Gastroesophageal sphincter (tissue), 4 donors: ENCODE measurements around the gene NOC2L. TPM values are rescaled to one million over a fixed set of nuclear protein-coding genes. Genes with fewer than 3 reads are reported as not detected.
A peak's percentile ranks its signal among the peaks of the same experiment; 100 is the strongest.

Experiments
- ATAC-seq: fragments of 150-250 bp; one replicate; pipeline ENCODE4 v1.9.1; 2016; ENCODE audit warnings: mild to moderate bottlenecking, moderate library complexity
- H3K27ac ChIP-seq, 4 donors: fragments of 200-600 bp; sonication (generic) in 3 of 4; 1 replicate in 3 of 4; 2 replicates in 1 of 4; pipeline ENCODE4 v1.5.1; 2016 to 2019
- H3K27me3 ChIP-seq: fragments of 200-600 bp; sonication (generic); one replicate; pipeline ENCODE4 v1.5.1; 2019
- H3K36me3 ChIP-seq, 2 donors: fragments of 200-600 bp; sonication (generic); one replicate each; pipeline ENCODE4 v1.5.1; 2019; ENCODE audit warnings: control low read depth in 1 of 2
- H3K4me1 ChIP-seq, 3 donors: fragments of 200-600 bp; sonication (generic); 1 replicate in 2 of 3; 2 replicates in 1 of 3; pipeline ENCODE4 v1.5.1; 2016 to 2019; ENCODE audit warnings: control low read depth in 2 of 3
- H3K4me3 ChIP-seq, 2 donors: fragments of 200-600 bp; sonication (generic); one replicate each; pipeline ENCODE4 v1.5.1; 2019; ENCODE audit warnings: mild to moderate bottlenecking in 1 of 2, moderate library complexity in 1 of 2
- H3K9me3 ChIP-seq, 3 donors: fragments of 200-600 bp; sonication (generic); one replicate each; pipeline ENCODE4 v1.5.1; 2017 to 2019; ENCODE audit warnings: control low read depth in 2 of 3
- EP300 ChIP-seq: sonication (generic); formaldehyde crosslinking; IDR thresholded peaks from one replicate; pipeline ENCODE4 v1.6.1; 2017; ENCODE audit warnings: antibody characterized with exemption, mild to moderate bottlenecking
- POLR2A ChIP-seq, 2 donors: fragments of 450-650 bp; IDR thresholded peaks; one replicate each; pipeline ENCODE4 v1.6.1; 2017; ENCODE audit warnings: antibody characterized with exemption in 2 of 2, mild to moderate bottlenecking in 2 of 2, moderate library complexity in 1 of 2
- POLR2AphosphoS5 ChIP-seq: sonication (generic); formaldehyde crosslinking; IDR thresholded peaks from one replicate; pipeline ENCODE4 v1.6.1; 2017; ENCODE audit warnings: antibody characterized with exemption
- WGBS, 2 donors: methylation state at CpG; one replicate each; pipeline ENCODE4 v1.1.5; 2018; ENCODE audit warnings: low coverage in 1 of 2; 5-methylcytosine and 5-hydroxymethylcytosine counted together
- total RNA-seq, 4 donors: library from RNA; depleted of rRNA; stranded (reverse); fragments of >200 nt; gene quantifications; one replicate each; pipeline ENCODE4 v1.1.0, GENCODE V29; 2016
- TF ChIP-seq, protein P1 (sequence below), 4 experiments: fragments of 200-600 bp in 2 of 4; fragments of 450-650 bp in 2 of 4; sonication (generic) in 1 of 4; IDR thresholded peaks; one replicate each; pipeline ENCODE4 v1.5.1; 2017 to 2019; ENCODE audit warnings: antibody characterized with exemption in 4 of 4, mild to moderate bottlenecking in 2 of 4, moderate library complexity in 2 of 4

The NOC2L gene
- total RNA-seq, 4 donors from 2014 or later, result 36.3 to 54.1 (median 45.2) TPM

DNA sequence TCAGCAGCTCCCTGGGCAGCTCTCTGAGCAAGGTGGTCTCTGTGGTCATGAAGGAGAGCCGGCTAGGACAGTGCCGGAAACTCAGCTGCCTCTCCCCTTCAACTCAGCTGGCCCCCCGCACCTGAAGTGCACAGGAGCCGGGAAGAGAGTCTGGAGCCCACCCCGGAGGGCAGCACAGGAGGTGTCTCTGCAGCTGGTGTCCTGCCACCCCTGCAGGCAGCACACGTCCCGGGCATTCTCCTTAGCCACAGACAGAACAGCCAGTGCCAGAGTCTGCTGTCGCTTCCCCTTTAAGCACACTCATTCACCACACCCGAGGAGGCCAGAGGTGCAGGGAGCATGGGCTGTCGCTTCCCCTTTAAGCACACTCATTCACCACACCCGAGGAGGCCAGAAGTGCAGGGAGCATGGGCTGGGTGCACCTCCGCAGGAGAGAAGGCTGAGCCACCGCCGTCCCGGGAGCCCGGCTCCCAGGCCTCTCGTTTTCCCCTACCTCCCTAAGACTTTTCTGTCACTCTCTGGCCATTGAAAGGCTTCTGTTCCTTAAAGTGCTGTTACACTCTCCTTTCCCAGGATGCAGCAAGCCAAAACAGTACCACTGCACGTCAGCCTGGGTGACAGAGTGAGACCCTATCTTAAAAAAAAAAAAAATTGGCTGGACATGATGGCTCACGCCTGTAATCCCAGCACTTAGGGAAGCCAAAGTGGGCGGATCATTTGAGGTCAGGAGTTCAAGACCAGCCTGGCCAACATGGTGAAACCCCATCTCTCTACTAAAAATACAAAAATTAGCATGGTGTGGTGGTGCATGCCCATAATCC is 52.2 kb downstream of the NOC2L start:
- TF ChIP-seq, protein P1, sequence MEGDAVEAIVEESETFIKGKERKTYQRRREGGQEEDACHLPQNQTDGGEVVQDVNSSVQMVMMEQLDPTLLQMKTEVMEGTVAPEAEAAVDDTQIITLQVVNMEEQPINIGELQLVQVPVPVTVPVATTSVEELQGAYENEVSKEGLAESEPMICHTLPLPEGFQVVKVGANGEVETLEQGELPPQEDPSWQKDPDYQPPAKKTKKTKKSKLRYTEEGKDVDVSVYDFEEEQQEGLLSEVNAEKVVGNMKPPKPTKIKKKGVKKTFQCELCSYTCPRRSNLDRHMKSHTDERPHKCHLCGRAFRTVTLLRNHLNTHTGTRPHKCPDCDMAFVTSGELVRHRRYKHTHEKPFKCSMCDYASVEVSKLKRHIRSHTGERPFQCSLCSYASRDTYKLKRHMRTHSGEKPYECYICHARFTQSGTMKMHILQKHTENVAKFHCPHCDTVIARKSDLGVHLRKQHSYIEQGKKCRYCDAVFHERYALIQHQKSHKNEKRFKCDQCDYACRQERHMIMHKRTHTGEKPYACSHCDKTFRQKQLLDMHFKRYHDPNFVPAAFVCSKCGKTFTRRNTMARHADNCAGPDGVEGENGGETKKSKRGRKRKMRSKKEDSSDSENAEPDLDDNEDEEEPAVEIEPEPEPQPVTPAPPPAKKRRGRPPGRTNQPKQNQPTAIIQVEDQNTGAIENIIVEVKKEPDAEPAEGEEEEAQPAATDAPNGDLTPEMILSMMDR (IDR thresholded peaks at IDR 0.05), result no peak
- TF ChIP-seq EP300 (no peak), POLR2A (IDR thresholded peaks at IDR 0.05) (no peak), POLR2AphosphoS5 (no peak)
- Histone ChIP-seq H3K27ac (no peak overlapping the region), H3K27me3 (peaks cover 42% of the 10 kb centered on the region), H3K4me3 (no peak overlapping the region), H3K36me3 (no peaks in the 10 kb centered on the region), H3K9me3 (no peaks in the 10 kb centered on the region), H3K4me1 (peaks cover 0 to 58% (median 18%) of the 10 kb centered on the region in 3 donors)
- no peak for ATAC-seq
- 37% methylated on average over 8 of the region's 20 CpGs; no CpG with 5 or more reads in 1 of the 2 donors for WGBS, 2 donors

DNA sequence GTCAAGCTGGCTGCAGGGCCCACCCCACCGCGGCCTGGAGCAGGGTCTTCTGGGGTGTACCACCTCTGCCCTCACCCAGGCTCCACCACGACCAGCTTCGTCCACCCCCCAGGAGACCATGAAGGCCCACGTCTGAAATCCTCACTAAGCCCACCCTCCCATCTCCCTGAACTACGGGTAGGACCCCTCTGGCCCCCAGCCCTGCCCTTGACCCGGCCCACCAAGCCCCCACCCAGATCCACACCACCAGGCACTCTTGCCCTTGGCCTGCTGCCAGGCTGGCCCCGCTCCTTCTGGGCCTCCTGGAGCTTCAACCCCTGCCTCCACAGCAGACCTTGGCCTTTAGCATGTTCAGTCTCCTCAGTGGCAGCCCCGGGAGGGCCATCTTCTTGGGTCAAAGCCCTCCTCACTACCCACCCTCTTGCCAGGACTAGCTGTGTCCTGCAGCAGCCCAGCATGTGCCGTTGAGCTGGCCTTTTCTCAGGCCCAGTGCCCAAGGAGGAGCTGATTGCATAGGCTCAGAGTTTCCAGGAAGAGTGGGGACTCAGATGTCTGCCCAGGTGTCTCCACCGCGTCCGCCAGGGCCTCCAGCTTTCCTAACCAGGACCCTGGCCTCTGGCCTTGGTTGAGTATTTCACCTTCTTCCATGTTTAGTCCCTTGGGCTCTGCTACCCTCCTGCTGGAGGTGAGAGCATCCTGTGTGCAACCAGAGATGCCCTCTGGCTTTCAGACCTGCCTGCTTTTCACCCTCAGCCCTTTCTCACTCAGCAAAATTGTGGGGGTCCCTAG is 53.1 kb downstream of the NOC2L start:
- Histone ChIP-seq H3K4me3 (no peak overlapping the region), H3K9me3 (no peaks in the 10 kb centered on the region), H3K36me3 (no peaks in the 10 kb centered on the region), H3K27me3 (peaks cover 37% of the 10 kb centered on the region), H3K4me1 (peaks cover 0 to 52% (median 14%) of the 10 kb centered on the region in 3 donors), H3K27ac (no peak overlapping the region)
- ATAC-seq, result no peak
- TF ChIP-seq, protein P1 (IDR thresholded peaks at IDR 0.05), result no peak
- TF ChIP-seq POLR2AphosphoS5 (no peak), POLR2A (IDR thresholded peaks at IDR 0.05) (no peak), EP300 (no peak)
- 57 to 85% methylated on average over 4 to 6 of the region's 13 CpGs for WGBS, 2 donors

DNA sequence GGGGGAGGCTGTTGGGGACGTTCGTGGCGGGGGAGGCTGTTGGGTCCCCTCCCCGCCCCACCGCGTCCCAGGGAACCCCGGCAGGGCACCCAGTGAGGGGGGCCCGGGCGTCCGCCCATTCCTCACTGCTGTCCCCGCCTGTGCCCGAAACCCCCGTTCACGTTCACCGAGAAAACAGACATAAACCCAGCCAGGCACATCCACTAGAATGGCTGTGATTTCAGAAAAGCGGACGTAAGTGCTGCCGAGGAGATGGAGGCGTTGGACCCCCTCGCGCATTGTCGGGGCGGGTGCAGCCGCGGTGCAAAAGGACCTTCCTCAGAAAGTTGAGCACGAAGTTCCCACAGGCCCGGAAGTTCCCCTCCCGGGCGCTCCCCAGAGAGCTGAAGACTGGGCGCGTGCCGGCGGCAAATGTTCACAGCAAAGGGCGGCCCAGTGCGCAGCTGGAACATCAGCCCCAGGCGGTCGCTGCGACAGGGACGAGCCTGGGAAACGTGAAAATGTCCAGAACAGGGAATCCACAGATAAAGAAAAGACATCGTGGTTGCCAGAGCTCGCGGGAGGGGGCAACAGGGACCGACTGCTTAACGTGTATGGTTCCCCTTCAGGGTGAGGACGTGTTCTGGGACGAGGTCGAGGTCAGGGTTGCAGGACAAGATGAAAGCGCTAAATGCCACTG is 53.8 kb downstream of the NOC2L start:
- H3K27ac ChIP-seq, result peak overlapping the region in 2 of 4 donors; percentile 40 to 49
- WGBS, 2 donors, result 23 to 34% methylated on average over 10 to 20 of the region's 49 CpGs

DNA sequence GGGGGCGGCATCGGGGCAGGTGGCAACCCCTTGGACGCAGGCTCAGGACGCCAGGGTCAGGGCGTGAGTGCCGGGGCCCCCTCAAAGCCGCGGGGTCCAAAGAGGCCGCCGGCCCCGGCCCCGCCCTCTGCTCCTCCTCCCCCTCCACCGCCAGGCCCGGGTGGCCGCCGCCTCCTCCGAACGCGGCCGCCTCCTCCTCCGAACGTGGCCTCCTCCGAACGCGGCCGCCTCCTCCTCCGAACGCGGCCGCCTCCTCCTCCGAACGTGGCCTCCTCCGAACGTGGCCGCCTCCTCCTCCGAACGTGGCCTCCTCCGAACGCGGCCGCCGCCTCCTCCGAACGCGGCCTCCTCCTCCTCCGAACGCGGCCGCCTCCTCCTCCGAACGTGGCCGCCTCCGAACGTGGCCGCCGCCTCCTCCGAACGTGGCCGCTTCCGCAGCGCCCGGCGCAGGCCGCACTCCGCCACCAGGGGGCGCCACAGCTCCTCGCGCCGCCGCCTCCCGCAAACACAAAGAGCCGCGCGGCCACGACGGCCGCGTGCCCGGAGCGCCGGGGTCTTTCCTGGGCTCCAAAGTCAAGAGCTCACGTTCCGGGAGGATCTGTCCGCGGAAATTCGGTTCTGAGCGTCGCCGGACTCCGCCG is 54.6 kb downstream of the NOC2L start:
- Histone ChIP-seq H3K27me3 (peaks cover 32% of the 10 kb centered on the region), H3K9me3 (no peaks in the 10 kb centered on the region), H3K27ac (peak overlapping the region in 2 of 4 donors; percentile 40 to 49), H3K4me1 (peaks cover 0 to 37% (median 9%) of the 10 kb centered on the region in 3 donors), H3K4me3 (peak overlapping the region; percentile 38 to 54), H3K36me3 (no peaks in the 10 kb centered on the region)
- 0 to 10% methylated on average over 2 to 6 of the region's 91 CpGs for WGBS, 2 donors
- TF ChIP-seq, protein P1 (IDR thresholded peaks at IDR 0.05), result peak in 3 of 4 experiments; percentile 95 to 99 (median 98)
- no peak for TF ChIP-seq POLR2AphosphoS5
- peak; percentile 91 for ATAC-seq

More for the DNA sequence above, 53.8 kb downstream of the NOC2L start:
- no peak for ATAC-seq
- H3K27me3 ChIP-seq, result peaks cover 31% of the 10 kb centered on the region
- H3K36me3 ChIP-seq, result no peaks in the 10 kb centered on the region
- peaks cover 0 to 44% (median 9%) of the 10 kb centered on the region in 3 donors for H3K4me1 ChIP-seq
- TF ChIP-seq EP300 (no peak), POLR2AphosphoS5 (no peak), POLR2A (IDR thresholded peaks at IDR 0.05) (no peak)
- TF ChIP-seq, protein P1 (IDR thresholded peaks at IDR 0.05), result no peak
- H3K9me3 ChIP-seq, result no peaks in the 10 kb centered on the region
- H3K4me3 ChIP-seq, result peak overlapping the region; percentile 38 to 54
